ENCODE measurements around the gene WAPL.

DNA sequence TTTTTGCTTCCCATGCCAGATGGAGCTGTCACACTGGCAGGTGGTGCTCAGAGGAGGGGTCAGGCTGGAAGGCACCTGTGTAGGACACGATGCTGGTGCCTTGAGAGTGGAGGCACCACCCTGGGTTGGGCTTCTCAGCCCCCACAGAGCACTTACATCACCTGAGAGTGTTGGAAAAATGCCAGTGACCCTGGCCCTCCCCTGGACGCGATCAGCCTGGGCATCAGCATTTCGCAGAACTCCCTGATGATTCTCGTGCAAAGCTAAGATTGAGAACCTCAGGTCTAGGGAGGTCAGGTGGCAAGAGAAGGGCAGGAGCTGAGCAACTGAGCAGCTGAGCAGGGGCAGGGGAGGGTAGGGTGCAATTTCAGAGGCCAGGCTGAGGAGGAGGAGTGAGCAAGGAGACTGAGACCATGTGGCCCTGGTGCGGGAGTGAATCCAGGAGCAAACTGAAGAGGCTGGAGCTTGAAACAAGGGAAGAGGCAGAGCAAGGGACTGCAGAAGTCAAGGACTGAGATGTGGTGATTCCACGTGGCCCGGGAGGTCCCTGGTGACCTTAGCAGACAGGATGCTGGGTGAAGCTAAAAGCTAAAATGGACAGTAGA lies 130.3 kb downstream of the WAPL start:
- TF ChIP-seq BHLHE40 (IDR thresholded peaks at IDR 0.05; ENCODE audit: low read depth, low read length) = no peak
- TF ChIP-seq USF2 (IDR thresholded peaks at IDR 0.05; ENCODE audit: low read depth, low read length) = no peak
- TF ChIP-seq RFX5 (IDR thresholded peaks at IDR 0.05; ENCODE audit: low read depth, low read length) = no peak
- TF ChIP-seq, protein P1, sequence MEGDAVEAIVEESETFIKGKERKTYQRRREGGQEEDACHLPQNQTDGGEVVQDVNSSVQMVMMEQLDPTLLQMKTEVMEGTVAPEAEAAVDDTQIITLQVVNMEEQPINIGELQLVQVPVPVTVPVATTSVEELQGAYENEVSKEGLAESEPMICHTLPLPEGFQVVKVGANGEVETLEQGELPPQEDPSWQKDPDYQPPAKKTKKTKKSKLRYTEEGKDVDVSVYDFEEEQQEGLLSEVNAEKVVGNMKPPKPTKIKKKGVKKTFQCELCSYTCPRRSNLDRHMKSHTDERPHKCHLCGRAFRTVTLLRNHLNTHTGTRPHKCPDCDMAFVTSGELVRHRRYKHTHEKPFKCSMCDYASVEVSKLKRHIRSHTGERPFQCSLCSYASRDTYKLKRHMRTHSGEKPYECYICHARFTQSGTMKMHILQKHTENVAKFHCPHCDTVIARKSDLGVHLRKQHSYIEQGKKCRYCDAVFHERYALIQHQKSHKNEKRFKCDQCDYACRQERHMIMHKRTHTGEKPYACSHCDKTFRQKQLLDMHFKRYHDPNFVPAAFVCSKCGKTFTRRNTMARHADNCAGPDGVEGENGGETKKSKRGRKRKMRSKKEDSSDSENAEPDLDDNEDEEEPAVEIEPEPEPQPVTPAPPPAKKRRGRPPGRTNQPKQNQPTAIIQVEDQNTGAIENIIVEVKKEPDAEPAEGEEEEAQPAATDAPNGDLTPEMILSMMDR (conservative IDR thresholded peaks at IDR 0.05; ENCODE audit: low read depth, low read length) = no peak
- no peak for TF ChIP-seq RAD21 (IDR thresholded peaks at IDR 0.05; ENCODE audit: low read length)
- TF ChIP-seq CEBPB (IDR thresholded peaks at IDR 0.05; ENCODE audit: low read depth, low read length) = no peak
- TF ChIP-seq POLR2A (IDR thresholded peaks at IDR 0.05; ENCODE audit: low read depth, low read length) = no peak
- no peak for TF ChIP-seq SMC3 (IDR thresholded peaks at IDR 0.05; ENCODE audit: low read depth, low read length)
- no peak for TF ChIP-seq CHD1 (IDR thresholded peaks at IDR 0.05; ENCODE audit: low read depth, low read length)
- TF ChIP-seq MAFK (IDR thresholded peaks at IDR 0.05; ENCODE audit: low read depth, low read length) = no peak
- no peak for TF ChIP-seq MXI1 (IDR thresholded peaks at IDR 0.05; ENCODE audit: borderline replicate concordance, low read depth, low read length)
- no peak for TF ChIP-seq RCOR1 (IDR thresholded peaks at IDR 0.05; ENCODE audit: insufficient replicate concordance, low read length)

Measured in IMR-90 (cell line).